Measurements from ENCODE around the gene ATXN7L3.

Gene ATXN7L3

DNA sequence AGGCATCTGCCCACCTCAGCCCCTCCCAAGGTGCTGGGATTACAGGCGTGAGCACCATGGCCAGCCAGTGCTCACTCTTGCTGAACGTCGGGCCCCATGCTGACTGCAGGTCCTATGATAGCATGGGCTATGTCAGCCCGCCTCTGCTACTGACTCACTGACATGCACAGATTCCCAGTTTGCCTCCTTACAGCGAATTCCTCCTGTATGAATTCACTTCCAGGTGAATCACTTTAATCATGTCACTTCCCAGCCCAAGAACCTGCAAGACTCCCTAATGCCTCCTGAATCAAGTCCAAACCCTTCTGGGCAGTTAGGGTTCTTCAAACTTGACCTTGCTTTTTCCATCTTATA, 35.9 kb upstream of the ATXN7L3 start:
- DNase-seq (ENCODE audit: low spot score), result no peak
- in situ Hi-C loops (cut with MboI; ENCODE audit: low sequenced_read_pairs, unreplicated experiment), result no loop called here
- TF ChIP-seq, protein P1, sequence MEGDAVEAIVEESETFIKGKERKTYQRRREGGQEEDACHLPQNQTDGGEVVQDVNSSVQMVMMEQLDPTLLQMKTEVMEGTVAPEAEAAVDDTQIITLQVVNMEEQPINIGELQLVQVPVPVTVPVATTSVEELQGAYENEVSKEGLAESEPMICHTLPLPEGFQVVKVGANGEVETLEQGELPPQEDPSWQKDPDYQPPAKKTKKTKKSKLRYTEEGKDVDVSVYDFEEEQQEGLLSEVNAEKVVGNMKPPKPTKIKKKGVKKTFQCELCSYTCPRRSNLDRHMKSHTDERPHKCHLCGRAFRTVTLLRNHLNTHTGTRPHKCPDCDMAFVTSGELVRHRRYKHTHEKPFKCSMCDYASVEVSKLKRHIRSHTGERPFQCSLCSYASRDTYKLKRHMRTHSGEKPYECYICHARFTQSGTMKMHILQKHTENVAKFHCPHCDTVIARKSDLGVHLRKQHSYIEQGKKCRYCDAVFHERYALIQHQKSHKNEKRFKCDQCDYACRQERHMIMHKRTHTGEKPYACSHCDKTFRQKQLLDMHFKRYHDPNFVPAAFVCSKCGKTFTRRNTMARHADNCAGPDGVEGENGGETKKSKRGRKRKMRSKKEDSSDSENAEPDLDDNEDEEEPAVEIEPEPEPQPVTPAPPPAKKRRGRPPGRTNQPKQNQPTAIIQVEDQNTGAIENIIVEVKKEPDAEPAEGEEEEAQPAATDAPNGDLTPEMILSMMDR (IDR thresholded peaks at IDR 0.05; ENCODE audit: borderline replicate concordance, control extremely low read depth, extremely low read depth, insufficient read depth, missing control alignments), result no peak

DNA sequence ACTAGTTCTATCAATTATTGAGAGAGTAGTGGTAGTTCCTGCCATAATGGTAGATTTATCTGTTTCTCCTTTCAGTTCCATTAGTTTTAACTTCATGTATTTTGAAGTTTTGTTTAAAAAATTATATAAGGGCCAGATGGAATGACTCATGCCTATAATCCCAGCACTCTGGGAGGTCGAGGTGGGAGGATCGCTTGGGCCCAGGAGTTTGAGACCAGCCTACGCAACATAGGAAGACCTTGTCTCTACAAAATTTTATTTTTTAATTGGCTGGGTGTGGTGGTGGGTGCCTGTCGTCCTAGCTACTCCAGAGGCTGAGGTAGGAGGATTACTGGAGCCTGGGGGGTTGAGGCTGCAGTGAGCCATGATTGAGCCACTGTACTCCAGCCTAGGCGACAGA, 33.9 kb upstream of the ATXN7L3 start:
- in situ Hi-C loops (cut with MboI; ENCODE audit: low sequenced_read_pairs, unreplicated experiment), result no loop called here
- no peak for DNase-seq (ENCODE audit: low spot score)

DNA sequence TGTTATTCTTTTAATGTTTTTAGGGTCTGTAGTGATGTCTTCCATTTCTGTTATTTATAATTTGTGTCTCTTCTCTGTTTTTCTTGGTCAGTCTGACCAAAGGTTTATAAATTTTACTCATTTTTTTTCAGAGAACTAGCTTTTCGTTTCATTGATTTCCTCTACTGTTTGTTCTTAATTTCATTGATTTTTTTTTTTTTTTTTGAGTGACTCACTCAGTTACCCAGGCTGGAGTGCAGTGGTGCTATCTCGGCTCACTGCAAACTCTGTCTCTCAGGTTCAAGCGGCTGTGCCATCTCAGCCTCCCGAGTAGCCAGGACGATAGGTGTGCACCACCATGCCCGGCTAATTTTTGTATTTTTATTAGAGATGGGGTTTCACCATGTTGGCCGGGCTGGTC, 32.4 kb upstream of the ATXN7L3 start:
- TF ChIP-seq, protein P1 (IDR thresholded peaks at IDR 0.05; ENCODE audit: borderline replicate concordance, control extremely low read depth, extremely low read depth, insufficient read depth, missing control alignments), result no peak
- in situ Hi-C loops (cut with MboI; ENCODE audit: low sequenced_read_pairs, unreplicated experiment), result no loop called here
- DNase-seq (ENCODE audit: low spot score), result no peak

More for the DNA sequence above, 33.9 kb upstream of the ATXN7L3 start:
- TF ChIP-seq, protein P1 (IDR thresholded peaks at IDR 0.05; ENCODE audit: borderline replicate concordance, control extremely low read depth, extremely low read depth, insufficient read depth, missing control alignments), result no peak

DNA sequence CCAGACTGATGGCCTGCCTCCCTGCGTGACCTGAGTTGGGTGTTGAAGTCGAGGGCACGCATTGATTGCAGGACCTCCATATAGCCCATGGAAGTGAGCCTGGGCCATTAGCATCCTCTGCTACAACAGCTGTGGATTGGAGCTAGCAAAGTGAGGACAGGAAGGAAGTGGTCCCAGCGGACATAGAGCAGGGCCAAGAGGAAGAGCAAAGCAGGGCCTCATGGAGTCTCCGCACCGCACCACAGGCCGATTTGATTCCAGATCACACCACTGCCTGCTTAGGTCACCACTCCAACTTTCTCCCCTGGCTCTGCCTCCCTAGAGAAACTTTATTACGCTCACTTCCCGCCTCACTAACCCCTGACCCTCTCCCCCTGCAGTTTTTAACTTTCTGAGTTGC, 30.5 kb upstream of the ATXN7L3 start:
- in situ Hi-C loops (cut with MboI; ENCODE audit: low sequenced_read_pairs, unreplicated experiment), result no loop called here

DNA sequence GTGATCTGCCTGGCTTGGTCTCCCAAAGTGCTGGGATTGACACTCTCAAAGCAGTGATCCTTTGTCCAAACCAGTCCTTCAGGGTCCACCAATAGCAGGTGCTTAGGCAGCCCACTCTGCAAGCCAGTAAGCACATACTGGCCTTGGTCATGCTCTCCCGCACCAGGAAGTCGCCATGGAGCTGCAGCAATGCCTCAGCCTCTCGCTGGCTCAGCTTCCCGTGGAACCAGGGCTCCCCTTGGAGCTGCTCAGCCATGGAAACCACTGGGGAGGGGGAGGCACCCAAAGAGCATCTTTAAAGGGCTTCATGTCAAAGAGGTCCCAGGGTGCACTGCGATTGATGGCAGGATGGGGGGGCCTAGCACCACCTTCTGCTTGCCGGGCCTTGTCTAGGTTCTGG, 29.4 kb upstream of the ATXN7L3 start:
- DNase-seq (ENCODE audit: low spot score), result no peak
- in situ Hi-C loops (cut with MboI; ENCODE audit: low sequenced_read_pairs, unreplicated experiment), result no loop called here
- TF ChIP-seq, protein P1 (IDR thresholded peaks at IDR 0.05; ENCODE audit: borderline replicate concordance, control extremely low read depth, extremely low read depth, insufficient read depth, missing control alignments), result no peak

More for the DNA sequence above, 30.5 kb upstream of the ATXN7L3 start:
- TF ChIP-seq, protein P1 (IDR thresholded peaks at IDR 0.05; ENCODE audit: borderline replicate concordance, control extremely low read depth, extremely low read depth, insufficient read depth, missing control alignments), result no peak
- no peak for DNase-seq (ENCODE audit: low spot score)

DNA sequence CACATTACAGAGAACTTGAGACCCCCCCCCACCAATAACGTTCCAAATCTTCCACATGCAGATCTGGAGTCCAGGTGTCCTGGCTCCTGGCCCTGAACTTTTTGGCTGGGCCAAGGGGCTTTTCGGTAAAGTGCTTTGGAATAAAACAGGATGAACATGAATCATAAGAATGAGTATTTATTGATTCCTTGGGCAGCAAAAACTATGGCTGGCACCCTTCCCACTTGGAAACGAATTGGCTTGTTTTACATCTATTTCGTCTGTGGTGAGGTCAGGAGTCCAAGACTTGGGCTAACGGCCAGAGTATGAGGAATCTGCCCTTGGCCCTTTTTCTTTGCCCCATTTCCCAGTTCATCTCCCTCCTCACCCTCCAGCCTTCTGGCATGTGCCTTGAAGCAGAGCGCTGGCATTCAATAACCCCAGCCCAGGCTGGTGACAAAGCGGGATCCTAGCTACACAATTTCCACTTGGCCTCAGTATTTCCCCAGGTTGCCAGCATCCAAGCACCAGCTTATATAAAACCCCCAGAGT, 23.9 kb upstream of the ATXN7L3 start:
- TF ChIP-seq, protein P1 (IDR thresholded peaks at IDR 0.05; ENCODE audit: borderline replicate concordance, control extremely low read depth, extremely low read depth, insufficient read depth, missing control alignments), result no peak
- no peak for DNase-seq (ENCODE audit: low spot score)
- in situ Hi-C loops (cut with MboI; ENCODE audit: low sequenced_read_pairs, unreplicated experiment), result loop anchor here (25.0 kb wide), 1 partner anchor 289 kb away; the partner anchor contains the start of gene GPATCH8
